ENCODE measurements around the gene ANTXR2.

- TF ChIP-seq CTCF (IDR thresholded peaks at IDR 0.05) (no peak), POLR2A (IDR thresholded peaks at IDR 0.05) (no peak), POLR2AphosphoS5 (IDR thresholded peaks at IDR 0.05; ENCODE audit: insufficient read depth in 1 of 2, low read depth in 1 of 2) (no peak)
These were observed 28.2 kb upstream of the ANTXR2 start for GRCh38 chr4:80101071-80101791.

Data from vagina (tissue), 2 donors.